HEK293 (cell line): ENCODE data around the gene SUMO3.

Source experiments
- CTCF ChIA-PET: fragments of 350-600 bp; formaldehyde crosslinking; extraction: SDS; loops from one replicate; lab custom pipeline; 2021; ENCODE audit warnings: antibody characterized with exemption; lab: Yijun Ruan, JAX
- POLR2A ChIA-PET: fragments of 300-600 bp; formaldehyde crosslinking; extraction: SDS; loops from one replicate; lab custom pipeline; 2020; ENCODE audit warnings: antibody characterized with exemption, inconsistent platforms; lab: Yijun Ruan, JAX
- H3K27ac ChIP-seq: fragments of 200-500 bp; sonication (Bioruptor generic); 2 replicates; pipeline ENCODE4 v1.5.1; 2014; ENCODE audit warnings: low read depth, low read length, control low read depth, inconsistent platforms; ENCODE audit errors: extremely low read depth
- H3K36me3 ChIP-seq, 2 experiments: fragments of 200-500 bp in 1 of 2; sonication (Bioruptor generic) in 1 of 2; 1 replicate in 1 of 2; 2 replicates in 1 of 2; pipeline ENCODE4 v1.5.1; 2014 to 2017; ENCODE audit warnings: inconsistent platforms in 2 of 2, low read length in 2 of 2; ENCODE audit not compliant: control insufficient read depth in 2 of 2, insufficient read depth in 1 of 2
- H3K4me1 ChIP-seq: fragments of 200-500 bp; sonication (Bioruptor generic); 2 replicates; pipeline ENCODE4 v1.5.1; 2014; ENCODE audit warnings: mild to moderate bottlenecking, low read length, inconsistent platforms; ENCODE audit not compliant: control insufficient read depth, insufficient read depth
- H3K4me3 ChIP-seq: 2 replicates; pipeline ENCODE4 v1.5.1; 2011; ENCODE audit warnings: low read depth, mild to moderate bottlenecking, control low read depth, low read length, moderate library complexity
- H3K9me3 ChIP-seq: fragments of 200-500 bp; sonication (Bioruptor generic); 2 replicates; pipeline ENCODE4 v1.5.1; 2014; ENCODE audit warnings: low read depth, low read length, inconsistent platforms; ENCODE audit not compliant: control insufficient read depth, insufficient read depth
- GLIS1 ChIP-seq: fragments of 450-650 bp; formaldehyde crosslinking; IDR thresholded peaks from 2 replicates; pipeline ENCODE4 v1.5.1; 2016; ENCODE audit warnings: missing biosample characterization, missing genetic modification characterization
- HOXD13 ChIP-seq: sonication (generic); formaldehyde crosslinking; IDR thresholded peaks from 2 replicates; pipeline ENCODE4 v1.8.0; 2022; ENCODE audit warnings: missing genetic modification reagents, borderline replicate concordance
- KLF1 ChIP-seq: fragments of 450-650 bp; formaldehyde crosslinking; IDR thresholded peaks from 2 replicates; pipeline ENCODE4 v1.5.1; 2016; ENCODE audit warnings: missing biosample characterization, missing genetic modification characterization
- KLF8 ChIP-seq: fragments of 450-650 bp; formaldehyde crosslinking; IDR thresholded peaks from 2 replicates; pipeline ENCODE4 v1.5.1; 2016; ENCODE audit warnings: missing biosample characterization, missing genetic modification characterization
- KLF9 ChIP-seq: fragments of 450-650 bp; formaldehyde crosslinking; IDR thresholded peaks from 2 replicates; pipeline ENCODE4 v1.5.1; 2016; ENCODE audit warnings: missing biosample characterization, missing genetic modification characterization, low read depth
- OVOL3 ChIP-seq: fragments of 450-650 bp; formaldehyde crosslinking; IDR thresholded peaks from 2 replicates; pipeline ENCODE4 v1.5.1; 2016; ENCODE audit warnings: missing biosample characterization, missing genetic modification characterization
- SETDB1 ChIP-seq: IDR thresholded peaks from one replicate; pipeline ENCODE4 v1.6.1; 2017; ENCODE audit warnings: mild to moderate bottlenecking, low read length, moderate library complexity, mixed read lengths; ENCODE audit not compliant: insufficient read length
- ZNF112 ChIP-seq: fragments of 450-650 bp; formaldehyde crosslinking; IDR thresholded peaks from 2 replicates; pipeline ENCODE4 v1.5.0; 2017; ENCODE audit warnings: missing biosample characterization, missing genetic modification characterization
- ZNF121 ChIP-seq: fragments of 450-650 bp; formaldehyde crosslinking; IDR thresholded peaks from 2 replicates; pipeline ENCODE4 v1.5.1; 2016; ENCODE audit warnings: missing biosample characterization, missing genetic modification characterization
- ZNF302 ChIP-seq: fragments of 450-650 bp; formaldehyde crosslinking; IDR thresholded peaks from 2 replicates; pipeline ENCODE4 v1.5.1; 2016; ENCODE audit warnings: missing biosample characterization, missing genetic modification characterization, low read depth
- ZNF311 ChIP-seq: fragments of 450-650 bp; formaldehyde crosslinking; IDR thresholded peaks from 2 replicates; pipeline ENCODE4 v1.5.1; 2017; ENCODE audit warnings: missing biosample characterization, missing genetic modification characterization, borderline replicate concordance
- ZNF423 ChIP-seq: fragments of 450-650 bp; formaldehyde crosslinking; IDR thresholded peaks from 2 replicates; pipeline ENCODE4 v1.5.1; 2016; ENCODE audit warnings: missing biosample characterization, missing genetic modification characterization
- TF ChIP-seq, protein P1 (sequence below): fragments of 450-650 bp; formaldehyde crosslinking; IDR thresholded peaks from 2 replicates; pipeline ENCODE4 v1.5.1; 2017; ENCODE audit warnings: missing biosample characterization, missing genetic modification characterization
- TF ChIP-seq, protein P2 (sequence below): fragments of 450-650 bp; formaldehyde crosslinking; IDR thresholded peaks from 2 replicates; pipeline ENCODE4 v1.5.1; 2016; ENCODE audit warnings: missing biosample characterization, missing genetic modification characterization
- TF ChIP-seq, protein P3 (sequence below): fragments of 450-650 bp; formaldehyde crosslinking; IDR thresholded peaks from 2 replicates; pipeline ENCODE4 v1.5.1; 2017; ENCODE audit warnings: missing biosample characterization, mild to moderate bottlenecking, missing genetic modification characterization, moderate library complexity
- TF ChIP-seq, protein P4 (sequence below): fragments of 450-650 bp; formaldehyde crosslinking; IDR thresholded peaks from 2 replicates; pipeline ENCODE4 v1.5.1; 2016; ENCODE audit warnings: missing biosample characterization, missing genetic modification characterization
- TF ChIP-seq, protein P5 (sequence below): fragments of 450-650 bp; formaldehyde crosslinking; IDR thresholded peaks from 2 replicates; pipeline ENCODE4 v1.5.1; 2016; ENCODE audit warnings: missing biosample characterization, missing genetic modification characterization

The SUMO3 gene

DNA sequence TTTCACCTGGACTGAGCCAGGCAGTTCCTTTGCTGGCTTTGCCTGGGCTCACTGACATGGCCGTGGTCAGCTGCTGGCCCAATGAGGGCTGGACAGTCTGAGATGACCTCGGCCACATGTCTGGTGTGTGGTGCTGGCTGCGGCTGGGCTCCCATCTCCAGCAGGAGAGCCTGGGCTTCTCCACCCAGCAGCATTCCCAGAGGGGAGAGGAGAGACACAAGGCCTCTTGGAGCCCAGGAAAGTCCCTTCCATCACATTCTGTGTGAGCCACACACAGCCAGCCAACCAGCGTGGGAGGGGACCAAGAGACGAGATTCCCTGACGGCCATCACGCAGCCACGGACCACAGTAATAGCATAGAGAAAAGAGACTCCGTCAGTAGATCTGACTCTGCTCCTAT, 21.1 kb upstream of the SUMO3 start (continued):
- no peak for TF ChIP-seq KLF8 (tag by site-specific recombination)
- no peak for TF ChIP-seq ZNF121

DNA sequence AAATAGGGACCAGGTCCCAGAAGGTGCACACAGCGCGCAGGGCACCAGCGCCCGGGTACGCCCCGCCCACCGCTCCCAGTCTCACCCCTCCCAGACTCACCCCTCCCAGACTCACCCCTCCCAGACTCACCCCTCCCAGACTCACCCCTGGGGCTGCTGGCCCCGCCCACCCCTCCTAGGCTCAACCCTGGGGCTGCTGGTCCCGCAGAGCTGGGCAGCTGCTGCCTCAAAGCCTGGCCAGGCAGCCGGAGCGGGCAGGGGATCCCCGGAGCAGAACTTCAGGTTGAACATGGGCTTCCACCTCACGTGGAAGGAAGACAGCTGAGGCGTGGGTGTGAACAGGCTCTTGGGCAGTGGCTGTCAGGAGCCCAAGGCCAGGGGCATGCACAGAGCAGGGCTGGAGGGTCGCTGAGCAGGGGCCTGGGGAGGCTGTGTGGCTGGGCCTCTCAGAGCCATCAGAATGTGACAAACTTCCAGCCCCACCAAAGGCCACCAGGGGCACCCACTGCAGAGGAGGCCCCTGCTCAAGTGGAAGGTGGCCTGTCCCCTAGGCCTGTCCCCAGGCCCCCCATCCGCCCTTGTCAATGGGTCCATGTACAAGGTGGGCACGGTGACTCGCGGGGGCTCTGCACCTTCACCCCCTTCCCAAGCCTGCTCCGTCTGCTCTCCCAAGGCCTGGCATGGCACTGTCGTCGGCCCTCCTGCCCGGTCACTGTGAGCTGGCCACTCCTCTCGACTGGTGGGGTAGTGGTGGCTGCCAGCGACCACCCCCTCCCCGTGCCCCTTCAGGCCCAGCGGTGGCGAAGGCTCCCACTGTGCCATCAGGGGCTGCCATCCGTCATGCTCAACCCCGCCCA, 20.4 kb upstream of the SUMO3 start:
- POLR2A ChIA-PET: interaction anchor here (0.7 kb wide), 1 partner anchor 32 kb away, joined by 3 read pairs; no protein-coding TSS in a partner anchor
- CTCF ChIA-PET: no interaction called here
- no peaks in the 10 kb centered on the region for H3K36me3 ChIP-seq

More for the DNA sequence above, 20.4 kb upstream of the SUMO3 start:
- H3K4me1 ChIP-seq: no peaks in the 10 kb centered on the region
- no peak for TF ChIP-seq OVOL3
- no peak for TF ChIP-seq KLF9 (tag by site-specific recombination)
- TF ChIP-seq, protein P1, sequence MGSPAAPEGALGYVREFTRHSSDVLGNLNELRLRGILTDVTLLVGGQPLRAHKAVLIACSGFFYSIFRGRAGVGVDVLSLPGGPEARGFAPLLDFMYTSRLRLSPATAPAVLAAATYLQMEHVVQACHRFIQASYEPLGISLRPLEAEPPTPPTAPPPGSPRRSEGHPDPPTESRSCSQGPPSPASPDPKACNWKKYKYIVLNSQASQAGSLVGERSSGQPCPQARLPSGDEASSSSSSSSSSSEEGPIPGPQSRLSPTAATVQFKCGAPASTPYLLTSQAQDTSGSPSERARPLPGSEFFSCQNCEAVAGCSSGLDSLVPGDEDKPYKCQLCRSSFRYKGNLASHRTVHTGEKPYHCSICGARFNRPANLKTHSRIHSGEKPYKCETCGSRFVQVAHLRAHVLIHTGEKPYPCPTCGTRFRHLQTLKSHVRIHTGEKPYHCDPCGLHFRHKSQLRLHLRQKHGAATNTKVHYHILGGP (tag by site-specific recombination): no peak
- no peak for TF ChIP-seq HOXD13 (CRISPR knock-in tag)
- TF ChIP-seq KLF1 (tag by site-specific recombination): peak; percentile 91
- TF ChIP-seq, protein P2, sequence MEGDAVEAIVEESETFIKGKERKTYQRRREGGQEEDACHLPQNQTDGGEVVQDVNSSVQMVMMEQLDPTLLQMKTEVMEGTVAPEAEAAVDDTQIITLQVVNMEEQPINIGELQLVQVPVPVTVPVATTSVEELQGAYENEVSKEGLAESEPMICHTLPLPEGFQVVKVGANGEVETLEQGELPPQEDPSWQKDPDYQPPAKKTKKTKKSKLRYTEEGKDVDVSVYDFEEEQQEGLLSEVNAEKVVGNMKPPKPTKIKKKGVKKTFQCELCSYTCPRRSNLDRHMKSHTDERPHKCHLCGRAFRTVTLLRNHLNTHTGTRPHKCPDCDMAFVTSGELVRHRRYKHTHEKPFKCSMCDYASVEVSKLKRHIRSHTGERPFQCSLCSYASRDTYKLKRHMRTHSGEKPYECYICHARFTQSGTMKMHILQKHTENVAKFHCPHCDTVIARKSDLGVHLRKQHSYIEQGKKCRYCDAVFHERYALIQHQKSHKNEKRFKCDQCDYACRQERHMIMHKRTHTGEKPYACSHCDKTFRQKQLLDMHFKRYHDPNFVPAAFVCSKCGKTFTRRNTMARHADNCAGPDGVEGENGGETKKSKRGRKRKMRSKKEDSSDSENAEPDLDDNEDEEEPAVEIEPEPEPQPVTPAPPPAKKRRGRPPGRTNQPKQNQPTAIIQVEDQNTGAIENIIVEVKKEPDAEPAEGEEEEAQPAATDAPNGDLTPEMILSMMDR (tag by site-specific recombination): peak; percentile 23; the same call in 1 of the 2 replicates
- TF ChIP-seq ZNF423 (tag by site-specific recombination): no peak
- no peak for TF ChIP-seq ZNF311 (tag by site-specific recombination)
- no peak for TF ChIP-seq ZNF302 (tag by site-specific recombination)
- TF ChIP-seq, protein P3, sequence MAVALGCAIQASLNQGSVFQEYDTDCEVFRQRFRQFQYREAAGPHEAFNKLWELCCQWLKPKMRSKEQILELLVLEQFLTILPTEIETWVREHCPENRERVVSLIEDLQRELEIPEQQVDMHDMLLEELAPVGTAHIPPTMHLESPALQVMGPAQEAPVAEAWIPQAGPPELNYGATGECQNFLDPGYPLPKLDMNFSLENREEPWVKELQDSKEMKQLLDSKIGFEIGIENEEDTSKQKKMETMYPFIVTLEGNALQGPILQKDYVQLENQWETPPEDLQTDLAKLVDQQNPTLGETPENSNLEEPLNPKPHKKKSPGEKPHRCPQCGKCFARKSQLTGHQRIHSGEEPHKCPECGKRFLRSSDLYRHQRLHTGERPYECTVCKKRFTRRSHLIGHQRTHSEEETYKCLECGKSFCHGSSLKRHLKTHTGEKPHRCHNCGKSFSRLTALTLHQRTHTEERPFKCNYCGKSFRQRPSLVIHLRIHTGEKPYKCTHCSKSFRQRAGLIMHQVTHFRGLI: no peak
- TF ChIP-seq ZNF112 (tag by site-specific recombination): no peak
- no peak for TF ChIP-seq SETDB1
- no peak for TF ChIP-seq GLIS1 (tag by site-specific recombination)
- TF ChIP-seq, protein P4, sequence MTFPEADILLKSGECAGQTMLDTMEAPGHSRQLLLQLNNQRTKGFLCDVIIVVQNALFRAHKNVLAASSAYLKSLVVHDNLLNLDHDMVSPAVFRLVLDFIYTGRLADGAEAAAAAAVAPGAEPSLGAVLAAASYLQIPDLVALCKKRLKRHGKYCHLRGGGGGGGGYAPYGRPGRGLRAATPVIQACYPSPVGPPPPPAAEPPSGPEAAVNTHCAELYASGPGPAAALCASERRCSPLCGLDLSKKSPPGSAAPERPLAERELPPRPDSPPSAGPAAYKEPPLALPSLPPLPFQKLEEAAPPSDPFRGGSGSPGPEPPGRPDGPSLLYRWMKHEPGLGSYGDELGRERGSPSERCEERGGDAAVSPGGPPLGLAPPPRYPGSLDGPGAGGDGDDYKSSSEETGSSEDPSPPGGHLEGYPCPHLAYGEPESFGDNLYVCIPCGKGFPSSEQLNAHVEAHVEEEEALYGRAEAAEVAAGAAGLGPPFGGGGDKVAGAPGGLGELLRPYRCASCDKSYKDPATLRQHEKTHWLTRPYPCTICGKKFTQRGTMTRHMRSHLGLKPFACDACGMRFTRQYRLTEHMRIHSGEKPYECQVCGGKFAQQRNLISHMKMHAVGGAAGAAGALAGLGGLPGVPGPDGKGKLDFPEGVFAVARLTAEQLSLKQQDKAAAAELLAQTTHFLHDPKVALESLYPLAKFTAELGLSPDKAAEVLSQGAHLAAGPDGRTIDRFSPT (tag by site-specific recombination): no peak
- 0 out of 2 replicates have a peak, but pooled peaks have one; percentile 24 for TF ChIP-seq KLF8 (tag by site-specific recombination)
- TF ChIP-seq, protein P5, sequence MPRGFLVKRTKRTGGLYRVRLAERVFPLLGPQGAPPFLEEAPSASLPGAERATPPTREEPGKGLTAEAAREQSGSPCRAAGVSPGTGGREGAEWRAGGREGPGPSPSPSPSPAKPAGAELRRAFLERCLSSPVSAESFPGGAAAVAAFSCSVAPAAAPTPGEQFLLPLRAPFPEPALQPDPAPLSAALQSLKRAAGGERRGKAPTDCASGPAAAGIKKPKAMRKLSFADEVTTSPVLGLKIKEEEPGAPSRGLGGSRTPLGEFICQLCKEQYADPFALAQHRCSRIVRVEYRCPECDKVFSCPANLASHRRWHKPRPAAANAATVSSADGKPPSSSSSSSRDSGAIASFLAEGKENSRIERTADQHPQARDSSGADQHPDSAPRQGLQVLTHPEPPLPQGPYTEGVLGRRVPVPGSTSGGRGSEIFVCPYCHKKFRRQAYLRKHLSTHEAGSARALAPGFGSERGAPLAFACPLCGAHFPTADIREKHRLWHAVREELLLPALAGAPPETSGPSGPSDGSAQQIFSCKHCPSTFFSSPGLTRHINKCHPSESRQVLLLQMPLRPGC (tag by site-specific recombination): no peak
- no peak overlapping the region for H3K4me3 ChIP-seq
- no peak overlapping the region for H3K27ac ChIP-seq
- H3K9me3 ChIP-seq: no peaks in the 10 kb centered on the region
